ENCODE results near the gene GALNT17. TPM values are rescaled to one million over a fixed set of nuclear protein-coding genes. Genes with fewer than 3 reads are reported as not detected.

The GALNT17 gene
- polyA plus RNA-seq, 2 of the 4 experiments (the other 2 are of a cell fraction): not detected

- WGBS (ENCODE audit: missing lambda C conversion rate): 2% methylated on average over 2 of the region's 2 CpGs
- no peak for FAIRE-seq
- ChIA-PET POLR2A (no interaction called here), CTCF (no interaction called here)
- Histone ChIP-seq H3K4me2 (no peak overlapping the region), H3K4me1 (no peaks in the 10 kb centered on the region), H3K4me3 (no peak overlapping the region), H3K27ac (no peak overlapping the region), H3K9me3 (no peaks in the 10 kb centered on the region; the same call in 2 of the 3 replicates)
- no peak for DNase-seq (ENCODE audit: low read depth in 1 of 2, low spot score in 1 of 2)
- no peak for ATAC-seq
- no peak for TF ChIP-seq CTCF (IDR thresholded peaks at IDR 0.05)
Observed at GRCh38 chr7:71422104-71422503, 290.2 kb downstream of the GALNT17 start.

GRCh38 chr7:71424166-71425035 lies 292.5 kb downstream of the GALNT17 start:
- FAIRE-seq: no peak
- Histone ChIP-seq H3K27ac (no peak overlapping the region), H3K9me3 (no peaks in the 10 kb centered on the region; the same call in 2 of the 3 replicates), H3K4me1 (no peaks in the 10 kb centered on the region), H3K4me2 (no peak overlapping the region), H3K4me3 (no peak overlapping the region)
- 10% methylated on average over 9 of the region's 9 CpGs for WGBS (ENCODE audit: missing lambda C conversion rate)
- ChIA-PET CTCF (interaction anchor here (0.7 kb wide), 1 partner anchor 737 kb away, joined by 3 read pairs; no protein-coding TSS in a partner anchor), POLR2A (no interaction called here)
- DNase-seq (ENCODE audit: low read depth in 1 of 2, low spot score in 1 of 2): no peak
- no peak for ATAC-seq
- TF ChIP-seq NPAS2 (CRISPR knock-in tag; IDR thresholded peaks at IDR 0.05; ENCODE audit: borderline replicate concordance) (no peak), ZSCAN20 (CRISPR knock-in tag; IDR thresholded peaks at IDR 0.05) (no peak), E2F6 (IDR thresholded peaks at IDR 0.05; ENCODE audit: borderline replicate concordance, low read depth) (no peak), ZC3H11A (IDR thresholded peaks at IDR 0.05) (no peak), MAZ (IDR thresholded peaks at IDR 0.05; ENCODE audit: borderline replicate concordance, low read depth, low read length) (no peak), RFX5 (IDR thresholded peaks at IDR 0.05) (no peak)

GRCh38 chr7:71429083-71429482 lies 297.1 kb downstream of the GALNT17 start:
- Histone ChIP-seq H3K4me2 (no peak overlapping the region), H3K27ac (no peak overlapping the region), H3K4me3 (no peak overlapping the region), H3K9me3 (no peaks in the 10 kb centered on the region; the same call in 2 of the 3 replicates), H3K4me1 (no peaks in the 10 kb centered on the region)
- no peak for ATAC-seq
- no peak for FAIRE-seq
- ChIA-PET CTCF (no interaction called here), POLR2A (no interaction called here)
- WGBS (ENCODE audit: missing lambda C conversion rate): 0% methylated on average over 2 of the region's 2 CpGs
- no peak for DNase-seq (ENCODE audit: low read depth in 1 of 2, low spot score in 1 of 2)
- TF ChIP-seq ESRRA (IDR thresholded peaks at IDR 0.05; ENCODE audit: borderline replicate concordance, low read length): no peak
- TF ChIP-seq SREBF2 (IDR thresholded peaks at IDR 0.05): no peak

GRCh38 chr7:71430246-71430645 lies 298.3 kb downstream of the GALNT17 start:
- H3K4me2 ChIP-seq: no peak overlapping the region
- no peak for FAIRE-seq
- no peak for ATAC-seq
- WGBS (ENCODE audit: missing lambda C conversion rate): 0% methylated on average over 1 of the region's 1 CpG
- ChIA-PET CTCF (no interaction called here), POLR2A (no interaction called here)
- no peak for TF ChIP-seq POLR2AphosphoS2 (conservative IDR thresholded peaks at IDR 0.05; ENCODE audit: low read length)
- no peak for TF ChIP-seq RARB (CRISPR knock-in tag; IDR thresholded peaks at IDR 0.05)
- TF ChIP-seq KDM1A (IDR thresholded peaks at IDR 0.05; ENCODE audit: low read depth): no peak
- no peak for TF ChIP-seq MAX (IDR thresholded peaks at IDR 0.05)
- no peak for TF ChIP-seq ZC3H11A (IDR thresholded peaks at IDR 0.05)
- TF ChIP-seq NPAS2 (CRISPR knock-in tag; IDR thresholded peaks at IDR 0.05; ENCODE audit: borderline replicate concordance): no peak
- TF ChIP-seq FOSB (CRISPR knock-in tag; IDR thresholded peaks at IDR 0.05): no peak
- TF ChIP-seq FOSL2 (IDR thresholded peaks at IDR 0.05): no peak
- TF ChIP-seq FOSL2 (CRISPR knock-in tag; IDR thresholded peaks at IDR 0.05): no peak
- TF ChIP-seq BHLHE40 (IDR thresholded peaks at IDR 0.05; ENCODE audit: low read depth, low read length): no peak
- TF ChIP-seq ZNF302 (CRISPR knock-in tag; IDR thresholded peaks at IDR 0.05): no peak
- no peak for TF ChIP-seq EP300 (IDR thresholded peaks at IDR 0.05)
- no peak for TF ChIP-seq RFX5 (IDR thresholded peaks at IDR 0.05)
- no peak for TF ChIP-seq HOXB13 (CRISPR knock-in tag; IDR thresholded peaks at IDR 0.05; ENCODE audit: low read depth)
- DNase-seq (ENCODE audit: low read depth in 1 of 2, low spot score in 1 of 2): no peak
- H3K9me3 ChIP-seq: no peaks in the 10 kb centered on the region; the same call in 2 of the 3 replicates
- no peak overlapping the region for H3K27ac ChIP-seq
- no peak overlapping the region for H3K4me3 ChIP-seq
- H3K4me1 ChIP-seq: no peaks in the 10 kb centered on the region
